Dedifferentiated amniotic fluid mesenchymal stem cell (primary cell): ENCODE data around the gene NUP37.
"Not testable (repeated sequence)": the region's sequence is repeated elsewhere in the genome, so short reads cannot be mapped to it uniquely, and the experiment has no call there.

ENCODE experiments used
- DNase-seq: peaks from one replicate; pipeline ENCODE4 v3.0.0-alpha.2; 2016; ENCODE audit errors: extremely low spot score

The NUP37 gene

DNA sequence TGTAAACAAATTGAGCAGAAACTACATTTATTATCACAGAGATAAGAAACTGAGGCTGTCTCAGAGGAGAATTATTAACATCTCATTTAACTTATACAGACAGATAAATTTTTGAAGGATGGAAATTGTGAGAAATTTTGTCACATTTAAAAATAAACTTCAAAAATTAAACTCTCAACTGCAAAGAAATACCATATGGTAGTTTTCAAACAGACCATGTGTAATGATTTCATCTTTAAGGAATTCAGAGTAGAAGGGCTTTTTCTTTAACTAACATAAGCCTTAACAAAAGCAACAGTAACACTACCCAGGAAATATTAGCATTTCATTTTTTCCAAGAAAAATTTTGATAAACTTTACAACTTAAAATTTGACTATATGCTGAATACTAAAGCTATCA, 26.6 kb downstream of the NUP37 start:
- DNase-seq = peak; percentile 63

DNA sequence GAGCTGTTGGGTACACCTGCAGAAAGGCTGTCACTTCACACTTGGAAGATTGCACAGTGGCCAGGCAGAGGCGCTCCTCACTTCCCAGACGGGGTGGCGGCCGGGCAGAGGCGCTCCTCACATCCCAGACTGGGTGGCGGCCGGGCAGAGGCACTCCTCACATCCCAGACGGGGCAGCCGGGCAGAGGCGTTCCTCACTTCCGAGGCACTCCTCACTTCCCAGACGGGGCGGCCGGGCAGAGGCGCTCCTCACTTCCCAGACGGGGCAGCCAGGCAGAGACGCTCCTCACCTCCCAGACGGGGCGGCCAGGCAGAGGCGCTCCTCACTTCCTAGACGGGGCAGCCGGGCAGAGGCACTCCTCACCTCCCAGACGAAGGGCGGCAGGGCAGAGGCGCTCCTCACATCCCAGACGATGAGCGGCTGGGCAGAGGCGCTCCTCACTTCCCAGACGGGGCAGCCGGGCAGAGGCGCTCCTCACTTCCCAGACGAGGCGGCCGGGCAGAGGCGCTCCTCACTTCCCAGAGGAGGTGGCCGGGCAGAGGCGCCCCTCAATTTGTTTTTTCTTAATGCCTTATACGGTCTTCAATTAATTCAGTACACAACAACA, 30.6 kb downstream of the NUP37 start:
- DNase-seq = not testable (repeated sequence)

DNA sequence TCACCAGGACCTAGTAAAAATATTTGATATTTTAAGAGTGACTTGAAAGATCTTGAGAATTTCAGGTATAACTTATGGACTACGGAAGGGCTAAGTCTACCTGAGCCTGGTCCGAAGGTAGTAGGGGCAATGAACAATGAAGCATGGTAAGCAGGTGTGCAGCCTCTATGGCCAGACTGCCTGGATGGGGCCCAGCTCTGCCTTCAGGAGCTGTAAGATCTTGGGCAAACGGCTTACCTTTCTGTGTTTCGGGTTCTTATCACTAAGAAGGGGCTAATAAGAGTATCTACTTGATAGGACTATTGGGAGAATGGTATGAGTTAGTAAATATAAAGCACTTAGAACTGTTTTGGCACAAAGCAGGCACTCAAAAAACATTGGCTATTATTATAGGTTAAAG, 39.1 kb downstream of the NUP37 start:
- no peak for DNase-seq

DNA sequence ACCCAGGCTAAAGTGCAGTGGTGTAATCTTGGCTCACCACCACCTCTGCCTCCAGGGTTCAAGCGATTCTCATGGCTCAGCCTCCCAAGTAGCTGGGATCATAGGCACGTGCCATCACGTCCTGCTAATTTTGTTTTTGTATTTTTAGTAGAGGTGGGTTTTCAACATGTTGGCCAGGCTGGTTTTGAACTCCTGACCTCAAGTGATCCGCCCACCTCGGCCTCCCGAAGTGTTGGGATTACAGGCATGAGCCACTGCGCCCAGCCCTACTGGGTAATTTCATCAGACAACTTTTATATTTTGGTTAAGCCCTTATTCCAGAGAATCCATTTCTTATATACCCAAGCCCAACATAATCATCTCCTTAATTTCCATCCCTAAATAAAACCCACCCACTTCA, 47.8 kb downstream of the NUP37 start:
- DNase-seq = not testable (repeated sequence)

DNA sequence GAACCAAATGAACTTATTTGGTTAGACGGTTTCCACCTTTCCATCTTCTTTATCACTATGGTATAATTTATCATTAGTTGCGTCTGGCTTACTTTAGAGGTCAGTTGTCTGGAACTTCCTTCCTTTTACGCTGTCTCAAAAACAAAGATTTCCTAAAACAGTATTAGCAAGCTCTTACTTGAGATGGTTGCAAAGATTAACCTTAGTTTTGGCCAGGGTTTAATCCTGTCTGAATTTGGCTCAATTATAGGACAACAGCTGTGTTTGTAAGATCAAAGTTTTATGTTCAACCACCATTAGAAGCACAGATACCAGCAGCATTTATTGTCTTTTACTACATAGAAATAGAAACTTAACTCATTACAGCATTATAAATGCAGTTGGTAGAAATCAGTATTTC, 50.2 kb downstream of the NUP37 start:
- no peak for DNase-seq

DNA sequence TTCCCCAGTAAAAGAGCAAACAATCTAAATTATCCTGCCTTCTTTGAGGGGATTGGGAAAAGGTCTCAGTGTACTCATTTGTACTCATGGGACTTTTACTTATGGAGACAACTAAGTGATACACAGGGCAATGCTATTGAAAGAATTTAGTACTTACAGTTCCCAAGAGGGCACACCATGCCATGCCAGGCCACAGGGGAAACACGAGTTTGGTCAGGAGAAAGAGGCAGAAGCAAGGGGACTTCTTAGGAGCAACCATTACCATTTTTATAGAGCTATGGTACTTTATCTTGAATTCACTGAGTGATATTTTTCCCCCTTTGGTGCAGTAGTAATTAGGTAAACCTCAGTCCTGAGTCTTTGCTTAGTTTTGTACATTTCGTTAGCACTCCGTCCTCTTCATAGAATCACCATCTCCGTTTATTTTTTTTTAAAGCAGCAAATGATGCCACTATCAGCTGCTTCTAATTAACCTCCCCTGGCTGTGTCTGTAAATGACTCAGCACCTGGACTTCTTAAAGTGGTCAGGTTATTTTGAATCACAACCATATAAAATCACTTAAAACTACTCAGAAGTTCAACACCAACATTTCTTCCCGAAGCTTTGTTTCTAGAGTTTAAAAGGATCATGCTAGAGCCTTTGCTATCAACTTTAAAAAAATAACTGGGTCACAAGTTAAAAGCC, 52.2 kb downstream of the NUP37 start:
- no peak for DNase-seq

DNA sequence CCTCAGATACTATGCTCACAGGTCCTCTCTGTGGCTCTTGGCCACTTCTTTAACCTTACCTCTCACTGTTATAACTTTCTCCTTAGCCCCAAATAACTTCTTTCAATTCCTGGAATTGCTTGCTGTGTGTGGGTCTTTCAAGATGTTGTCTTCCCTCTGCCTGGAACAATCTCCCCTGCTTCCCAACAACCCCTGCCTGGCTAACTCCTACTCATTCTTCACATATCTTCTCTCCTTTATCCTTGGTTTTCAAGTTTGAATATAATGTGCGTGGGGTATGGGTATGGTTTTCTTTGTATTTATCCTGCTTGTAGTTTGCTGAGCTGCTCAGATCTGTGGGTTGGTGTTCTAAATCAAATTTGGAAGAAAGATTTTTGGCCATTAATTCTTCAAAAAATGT, 55.4 kb downstream of the NUP37 start:
- no peak for DNase-seq

DNA sequence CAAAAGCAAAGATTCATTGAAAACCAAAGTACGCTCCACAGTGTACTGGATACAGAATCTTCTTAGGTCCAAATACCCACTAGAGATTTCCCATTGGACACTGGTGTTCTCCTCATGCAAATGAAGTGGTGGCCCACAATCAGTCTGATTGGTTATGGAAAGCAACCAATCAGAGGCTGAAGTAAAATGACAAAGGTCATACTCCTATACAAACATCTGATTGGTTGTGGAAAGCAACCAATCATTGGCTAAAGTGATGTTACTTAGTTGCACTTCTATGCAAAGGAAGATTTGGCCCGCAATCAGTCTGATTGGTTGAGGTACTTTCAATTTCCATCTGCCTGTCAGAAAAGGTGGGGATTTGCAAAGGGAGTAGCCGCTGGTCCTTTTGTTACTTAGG, 56.8 kb downstream of the NUP37 start:
- no peak for DNase-seq

DNA sequence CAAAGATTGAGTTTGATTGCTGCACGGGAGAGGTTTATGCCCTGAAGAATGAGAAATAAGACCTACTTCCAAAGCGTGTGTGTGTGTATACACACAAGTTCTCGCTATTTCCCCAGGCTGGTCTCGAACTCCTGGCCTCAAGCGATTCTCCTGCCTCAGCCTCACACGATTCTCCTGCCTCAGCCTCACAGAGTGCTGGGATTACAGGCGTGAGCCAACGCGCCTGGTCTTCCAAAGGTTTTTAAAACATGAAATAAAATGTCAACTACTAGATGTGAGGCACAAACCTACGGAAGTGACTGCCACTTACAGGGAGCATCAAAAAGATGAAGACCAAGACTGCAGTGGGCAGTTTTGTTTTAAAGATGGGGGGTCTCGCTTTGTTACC, 57.5 kb downstream of the NUP37 start:
- no peak for DNase-seq

DNA sequence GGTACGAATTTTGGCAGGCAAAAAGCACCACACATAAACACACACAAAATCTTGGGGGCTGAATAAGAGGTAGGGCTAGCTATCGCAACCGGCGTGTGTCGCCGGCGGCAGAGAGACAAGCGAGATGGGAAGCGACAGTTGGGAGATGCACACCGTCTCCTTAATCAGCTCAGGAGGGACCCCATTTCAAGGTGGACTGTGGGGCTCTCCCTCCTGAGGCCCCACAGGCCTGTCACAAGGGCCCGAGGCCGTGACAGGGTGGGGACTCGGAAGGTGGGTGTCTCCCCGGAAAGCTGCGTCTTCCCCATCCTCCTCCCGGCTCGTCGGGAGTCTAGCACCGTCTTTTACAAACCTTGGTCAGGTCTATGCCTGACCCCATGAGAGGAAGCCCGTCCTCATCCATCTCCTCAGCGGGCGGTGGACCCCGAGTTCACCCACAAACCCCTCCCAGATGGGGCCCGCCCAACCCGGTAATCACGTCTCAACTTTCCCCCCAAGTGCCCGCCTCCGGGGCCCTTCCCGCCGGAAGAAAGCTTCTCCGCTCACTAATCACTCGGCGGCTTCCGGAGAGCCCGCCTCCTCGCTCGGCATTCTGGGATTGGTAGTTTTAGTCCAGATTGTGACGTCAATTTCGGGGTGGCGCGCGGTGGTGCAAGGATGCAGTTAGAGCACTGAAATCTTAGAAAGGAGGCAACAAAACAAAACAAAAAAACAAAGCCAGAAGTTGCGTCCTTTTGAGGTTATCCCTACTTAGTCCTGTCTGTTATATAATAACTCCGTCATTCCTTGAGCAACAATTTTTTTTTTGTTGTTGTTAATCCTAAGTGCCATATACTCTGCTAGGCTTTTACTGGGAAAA, 58.1 kb downstream of the NUP37 start, which contains the start of gene WASHC3:
Gene WASHC3, minus strand, starts transcription at position 432 of the 859 bp plus-strand sequence. Its CDS starts 29 bp downstream, at position 403.
- DNase-seq = peak; percentile 96

DNA sequence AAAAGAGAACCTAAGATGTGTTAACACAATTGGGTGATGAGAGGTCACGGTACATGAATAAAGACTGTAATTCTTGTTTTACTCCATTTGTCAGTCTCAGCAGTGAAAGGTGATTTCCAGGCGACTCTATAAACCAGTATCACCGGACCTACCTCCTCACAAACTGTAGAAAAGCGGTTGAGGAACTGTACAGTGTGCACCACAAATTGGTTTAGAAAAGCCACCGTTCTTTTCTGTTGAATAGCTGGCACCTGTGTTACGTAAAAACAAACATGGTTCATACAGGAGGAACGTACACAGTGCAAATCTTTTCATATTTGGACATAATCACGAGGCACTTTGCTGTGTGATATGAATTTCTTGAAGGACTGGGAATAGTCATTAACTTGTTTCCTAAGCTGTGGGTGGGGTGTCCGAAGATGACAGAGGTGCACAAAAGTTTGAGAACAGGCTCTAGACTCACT, 58.8 kb downstream of the NUP37 start:
- no peak for DNase-seq

DNA sequence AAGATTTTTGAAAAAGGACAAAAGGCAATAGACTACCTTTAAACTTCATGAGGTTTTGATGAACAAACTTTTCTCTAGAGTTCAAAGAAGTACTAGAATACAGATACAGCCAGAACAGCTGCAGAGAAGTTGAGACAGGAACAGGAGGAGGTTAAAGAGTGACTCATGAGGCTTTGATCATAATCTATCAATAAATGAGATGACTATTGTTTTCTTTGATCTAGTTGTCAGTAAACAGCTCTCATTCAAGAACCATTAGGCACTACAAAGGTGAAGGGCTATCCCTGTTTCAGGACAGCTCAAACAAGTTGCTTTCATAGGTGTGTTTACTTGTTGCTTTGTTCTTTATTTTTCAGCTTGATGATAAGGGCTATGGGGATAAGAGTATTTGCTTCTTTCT, 60.6 kb downstream of the NUP37 start:
- DNase-seq = no peak

DNA sequence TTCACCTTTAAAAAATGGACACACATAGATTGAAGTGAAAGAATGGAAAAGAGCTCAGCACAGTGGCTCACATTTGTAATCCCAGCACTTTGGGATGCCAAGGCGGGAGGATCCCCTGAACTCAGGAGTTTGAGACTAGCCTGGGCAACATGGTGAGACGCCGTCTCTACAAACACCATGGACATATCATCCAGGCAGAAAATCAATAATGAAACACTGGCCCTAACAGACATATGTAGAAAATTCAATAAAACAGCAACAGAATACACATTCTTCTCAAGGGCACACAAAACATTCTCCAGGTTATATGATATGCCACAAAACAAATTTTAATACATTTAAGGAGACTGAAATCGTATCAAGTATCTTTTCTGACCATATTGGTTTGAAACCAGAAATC, 65.6 kb downstream of the NUP37 start:
- DNase-seq = no peak

DNA sequence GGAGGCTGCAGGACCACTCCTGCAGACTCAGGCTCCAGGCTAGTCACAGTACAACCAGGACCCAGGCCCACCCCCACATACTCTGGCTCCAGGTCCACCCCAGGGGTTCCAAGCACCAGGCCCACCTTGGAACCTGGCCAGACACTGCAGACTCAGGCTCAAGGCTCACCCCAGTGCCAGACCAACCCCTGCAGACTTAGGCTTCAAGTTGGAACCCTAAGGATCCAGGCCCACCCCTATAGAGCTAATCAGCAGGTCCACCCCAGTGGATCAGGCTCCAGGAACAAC, 66.9 kb downstream of the NUP37 start:
- no peak for DNase-seq

DNA sequence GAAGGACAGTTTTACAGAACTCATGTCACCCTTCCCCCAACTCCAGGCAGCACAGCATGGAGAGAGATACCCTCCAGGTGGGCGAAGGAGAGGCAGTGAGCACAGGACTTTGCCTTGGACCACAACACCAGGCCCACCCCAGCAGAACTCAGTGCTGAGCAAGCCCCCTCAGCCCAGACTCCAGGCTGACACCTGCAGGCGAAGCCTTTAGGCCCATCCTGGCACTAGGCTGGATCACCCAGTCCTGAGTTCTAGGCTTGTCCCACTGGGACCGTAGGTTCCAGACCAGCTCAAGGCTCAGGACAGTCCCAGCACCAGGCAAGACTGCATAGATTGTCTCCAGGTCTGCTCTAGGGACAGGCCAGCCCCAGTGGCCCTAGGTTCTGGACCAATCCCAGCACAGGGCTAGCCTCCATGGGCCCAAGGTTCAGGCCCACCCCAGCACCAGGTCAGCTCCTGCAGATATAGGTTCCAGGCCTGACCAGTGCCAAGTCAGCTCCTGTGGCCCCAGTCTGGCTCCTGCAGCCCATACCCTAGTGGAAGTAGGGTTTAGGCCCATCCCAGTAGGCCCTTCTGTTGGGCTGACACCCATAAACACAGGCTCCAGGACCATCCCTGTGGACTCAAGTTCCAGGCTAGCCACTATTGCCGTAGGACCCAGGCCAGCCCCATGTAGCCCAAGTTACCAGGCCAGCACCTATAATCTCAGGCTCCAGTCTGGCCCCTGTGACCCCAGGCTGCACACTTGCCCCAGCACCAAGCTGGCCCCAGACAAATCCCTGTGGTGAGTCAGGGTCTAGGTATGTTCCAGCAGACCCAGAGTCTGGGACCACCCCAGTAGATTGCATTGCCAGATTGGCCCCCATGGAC, 67.5 kb downstream of the NUP37 start:
- DNase-seq = no peak

DNA sequence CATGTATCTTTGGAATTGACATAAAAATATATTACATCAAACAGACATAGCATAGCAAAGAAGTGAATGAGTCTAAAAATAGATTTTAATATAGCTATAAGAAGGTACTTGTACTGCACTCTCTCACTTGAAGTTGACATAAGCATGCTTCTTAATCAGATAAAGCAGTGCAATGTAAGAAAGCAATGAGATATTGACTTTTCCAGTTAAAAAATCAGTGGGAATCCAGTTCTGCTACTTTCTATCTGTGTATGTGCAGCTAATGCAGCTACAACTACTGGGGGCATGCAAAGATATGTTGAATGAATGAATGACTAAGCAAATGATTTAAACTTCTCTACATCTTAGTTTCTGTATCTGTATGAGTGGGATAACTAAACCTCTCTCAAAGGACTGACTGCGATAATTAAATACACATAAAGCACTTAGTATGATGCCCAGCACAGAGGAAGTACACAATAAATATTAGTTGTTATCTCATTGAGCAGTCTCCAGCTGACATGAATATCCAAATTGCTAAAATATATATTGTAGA, 68.4 kb downstream of the NUP37 start:
- DNase-seq = no peak

DNA sequence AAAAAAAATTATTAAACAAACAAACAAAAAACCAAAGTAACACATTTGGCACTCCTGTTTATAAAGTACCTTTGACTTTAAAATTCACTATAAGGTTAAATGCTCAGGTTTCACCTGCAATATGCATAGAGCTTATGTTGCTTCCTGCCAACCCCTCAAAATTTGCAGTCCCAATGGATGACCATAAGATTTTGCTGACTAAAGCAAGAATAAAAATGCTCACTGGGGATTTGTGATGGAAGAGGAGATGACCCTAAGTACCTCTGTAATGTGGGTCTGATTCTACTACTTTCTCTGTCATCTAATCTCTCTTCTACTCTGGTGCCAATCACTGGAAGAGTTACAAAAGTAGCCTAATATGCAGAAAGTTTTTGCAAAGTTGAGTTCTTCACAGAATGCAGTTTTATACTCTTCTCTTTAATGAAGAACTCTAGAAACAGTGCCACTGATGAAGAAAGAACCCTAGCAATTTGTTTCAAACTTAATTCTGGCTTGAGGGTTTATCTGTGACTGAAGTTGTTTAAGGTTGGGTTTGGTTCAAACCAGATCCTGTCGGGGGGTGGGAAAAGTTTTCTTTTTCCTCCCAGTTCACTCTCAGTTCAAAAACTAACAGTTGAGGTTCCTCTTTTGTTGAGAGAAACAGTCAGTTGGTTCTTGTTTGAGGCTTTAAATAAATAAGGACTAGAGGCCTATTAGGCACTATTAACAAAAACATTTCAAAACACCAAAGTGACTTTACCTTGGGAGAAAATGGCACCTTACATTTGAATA, 69.1 kb downstream of the NUP37 start:
- DNase-seq = no peak

DNA sequence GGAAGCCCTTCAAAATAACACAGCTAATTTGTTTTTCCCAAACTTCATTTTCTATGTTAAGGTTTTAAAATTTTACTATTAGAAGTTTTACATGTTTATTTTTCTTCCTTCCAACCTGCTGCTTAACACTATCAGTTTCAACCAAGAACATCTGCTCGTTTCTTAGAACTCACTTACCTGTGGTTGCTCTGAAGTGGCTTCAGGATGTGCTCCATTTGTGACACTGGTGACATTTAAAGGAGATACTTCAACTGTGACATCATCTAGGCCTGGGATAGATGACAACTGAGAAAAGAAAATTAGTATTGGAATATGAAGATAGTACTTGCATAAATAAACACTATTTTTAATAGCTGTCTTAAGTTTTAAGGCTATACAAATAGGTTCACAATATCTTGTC, 76.0 kb downstream of the NUP37 start:
- no peak for DNase-seq

DNA sequence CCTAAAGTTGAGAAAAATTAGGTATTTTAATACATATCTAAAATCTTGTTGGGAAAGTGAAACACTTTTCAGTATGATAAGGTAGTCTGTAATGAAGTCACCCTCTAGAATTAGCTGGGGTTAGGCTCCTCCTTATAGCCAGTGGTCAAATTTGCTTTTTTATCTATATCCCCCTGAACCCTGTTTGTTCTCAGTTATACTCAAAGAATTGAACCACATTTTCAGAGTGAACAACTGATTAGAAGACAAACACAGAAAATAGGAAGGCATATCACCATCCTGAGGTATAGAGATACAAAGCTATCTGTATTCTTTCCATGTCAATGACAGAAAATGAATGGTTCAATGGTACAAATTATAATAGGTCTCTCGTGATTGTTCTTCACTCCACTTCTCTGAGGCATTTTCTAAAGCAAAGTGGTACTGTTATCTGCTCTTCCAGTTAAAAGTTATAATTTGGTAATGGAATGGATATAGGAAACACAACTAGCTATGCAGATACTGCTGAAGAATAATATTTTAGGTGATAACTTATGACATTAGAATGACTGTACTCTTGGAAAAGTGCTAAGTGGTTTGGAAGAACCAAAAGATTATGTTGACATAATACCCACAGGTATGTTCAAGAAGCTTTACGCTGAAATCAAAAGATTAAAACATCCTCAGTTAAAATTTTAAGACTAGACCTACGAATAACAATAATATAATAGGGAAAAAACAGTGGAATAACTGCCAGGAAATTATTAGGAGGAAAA, 85.7 kb downstream of the NUP37 start:
- no peak for DNase-seq

DNA sequence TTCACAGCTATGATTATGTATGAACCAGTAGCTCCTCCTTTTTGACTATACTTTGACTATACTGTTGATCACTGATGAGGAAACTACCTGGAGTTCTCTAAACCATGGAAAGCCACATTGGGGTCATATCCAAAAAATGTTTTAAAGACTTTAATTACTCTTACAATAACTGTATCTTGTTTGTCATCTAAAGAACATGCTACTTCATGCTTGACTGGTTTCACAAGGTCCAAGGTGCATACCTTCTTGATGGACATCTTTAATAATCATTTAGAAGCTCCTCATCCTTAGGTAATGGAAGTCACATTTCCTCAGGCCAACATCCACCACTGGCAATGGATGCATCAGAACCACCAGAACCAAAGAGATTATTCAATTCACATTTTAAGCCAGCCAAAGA, 88.1 kb downstream of the NUP37 start:
- DNase-seq = no peak
